Measurements from ENCODE around the gene CCDC142. TPM values are rescaled to one million over a fixed set of nuclear protein-coding genes. Genes with fewer than 3 reads are reported as not detected.

CCDC142 gene
- polyA plus RNA-seq, 1 donor (not counting 4 experiments of a cell fraction or from before 2014, with no cell fraction given), result 4.7 TPM

DNA sequence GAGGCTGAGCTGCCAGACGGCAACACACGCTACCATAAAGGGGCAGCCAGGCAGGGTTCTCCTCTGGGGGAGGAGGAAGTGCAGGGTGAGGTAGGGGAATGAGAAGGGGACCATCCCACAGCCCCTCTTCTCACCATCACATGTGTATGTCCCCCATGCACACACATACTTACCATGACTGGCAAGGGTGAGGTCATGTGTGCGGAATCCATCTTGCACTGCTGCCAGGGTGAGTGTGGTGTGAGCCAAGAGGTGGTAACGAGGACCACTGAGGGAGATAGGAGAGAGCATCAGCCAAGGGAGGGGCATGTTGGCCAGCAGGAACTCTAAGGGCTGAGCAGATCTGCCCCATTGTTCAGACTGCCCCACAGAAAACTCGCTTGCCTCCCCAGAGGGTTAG, 54.1 kb downstream of the CCDC142 start:
- Histone ChIP-seq H3K4me2 (ENCODE audit: control insufficient read depth, extremely low read depth, insufficient read depth, low read depth, low read length) (no peak overlapping the region), H3K79me2 (ENCODE audit: control insufficient read depth, insufficient read depth, low read length) (peaks cover 18% of the 10 kb centered on the region), H4K20me1 (ENCODE audit: control insufficient read depth, extremely low read depth, insufficient read depth, low read length) (no peaks in the 10 kb centered on the region), H3K27ac (ENCODE audit: control insufficient read depth, insufficient read depth, low read length) (no peak overlapping the region), H3K9me3 (ENCODE audit: control insufficient read depth, low read depth, low read length) (no peaks in the 10 kb centered on the region), H3K4me3 (ENCODE audit: control insufficient read depth in 2 of 3, extremely low read depth in 1 of 3, insufficient read depth in 2 of 3, low read depth in 1 of 3, low read length in 3 of 3) (no peak overlapping the region), H3K27me3 (ENCODE audit: control insufficient read depth, extremely low read depth, insufficient read depth, low read length) (no peaks in the 10 kb centered on the region), H2AFZ (ENCODE audit: control insufficient read depth, low read length) (no peak overlapping the region), H3K9ac (ENCODE audit: control insufficient read depth, extremely low read depth, insufficient read depth, low read length) (no peak overlapping the region), H3K9me1 (ENCODE audit: control insufficient read depth, extremely low read depth, insufficient read depth, low read length) (peaks cover 4% of the 10 kb centered on the region), H3K36me3 (ENCODE audit: control insufficient read depth in 2 of 2, extremely low read depth in 1 of 2, insufficient read depth in 2 of 2, low read length in 2 of 2) (peaks cover 49 to 80% of the 10 kb centered on the region in 2 experiments), H3K4me1 (ENCODE audit: control insufficient read depth, extremely low read depth, insufficient read depth, low read length) (peaks cover 63% of the 10 kb centered on the region)
- no peak for TF ChIP-seq CTCF (optimal IDR thresholded peaks at IDR 0.05 in 1 of 3, IDR thresholded peaks at IDR 0.05 in 1 of 3, conservative IDR thresholded peaks at IDR 0.05 in 1 of 3; ENCODE audit: extremely low read depth in 1 of 3, insufficient read depth in 2 of 3, low read length in 3 of 3)
- no peak for TF ChIP-seq EZH2 (IDR thresholded peaks at IDR 0.05; ENCODE audit: low read length)
- FAIRE-seq (no peak), DNase-seq (ENCODE audit: low read depth, low spot score) (no peak)
- dilution Hi-C loops (cut with MboI; ENCODE audit: extremely low pct_ligation_motif_present, low sequenced_read_pairs), result no loop called here

- no peak overlapping the region for H2AFZ ChIP-seq (ENCODE audit: control insufficient read depth, low read length)
- DNase-seq (ENCODE audit: low read depth, low spot score) (no peak), FAIRE-seq (peak; percentile 71)
- H3K9me1 ChIP-seq (ENCODE audit: control insufficient read depth, extremely low read depth, insufficient read depth, low read length), result peaks cover 4% of the 10 kb centered on the region
- no peaks in the 10 kb centered on the region for H3K27me3 ChIP-seq (ENCODE audit: control insufficient read depth, extremely low read depth, insufficient read depth, low read length)
- peaks cover 16% of the 10 kb centered on the region for H3K79me2 ChIP-seq (ENCODE audit: control insufficient read depth, insufficient read depth, low read length)
- H3K4me1 ChIP-seq (ENCODE audit: control insufficient read depth, extremely low read depth, insufficient read depth, low read length), result peaks cover 74% of the 10 kb centered on the region
- H3K36me3 ChIP-seq (ENCODE audit: control insufficient read depth in 2 of 2, extremely low read depth in 1 of 2, insufficient read depth in 2 of 2, low read length in 2 of 2), result peaks cover 47 to 77% of the 10 kb centered on the region in 2 experiments
- H3K9me3 ChIP-seq (ENCODE audit: control insufficient read depth, low read depth, low read length), result no peaks in the 10 kb centered on the region
- peak overlapping the region; percentile 96 for H3K27ac ChIP-seq (ENCODE audit: control insufficient read depth, insufficient read depth, low read length)
- H3K9ac ChIP-seq (ENCODE audit: control insufficient read depth, extremely low read depth, insufficient read depth, low read length), result no peak overlapping the region
- H4K20me1 ChIP-seq (ENCODE audit: control insufficient read depth, extremely low read depth, insufficient read depth, low read length), result no peaks in the 10 kb centered on the region
- H3K4me2 ChIP-seq (ENCODE audit: control insufficient read depth, extremely low read depth, insufficient read depth, low read depth, low read length), result no peak overlapping the region
- no peak for TF ChIP-seq EZH2 (IDR thresholded peaks at IDR 0.05; ENCODE audit: low read length)
- peak in 2 of 3 experiments; percentile 10 to 23 for TF ChIP-seq CTCF (optimal IDR thresholded peaks at IDR 0.05 in 1 of 3, IDR thresholded peaks at IDR 0.05 in 1 of 3, conservative IDR thresholded peaks at IDR 0.05 in 1 of 3; ENCODE audit: extremely low read depth in 1 of 3, insufficient read depth in 2 of 3, low read length in 3 of 3)
- dilution Hi-C loops (cut with MboI; ENCODE audit: extremely low pct_ligation_motif_present, low sequenced_read_pairs), result no loop called here
- no peak overlapping the region for H3K4me3 ChIP-seq (ENCODE audit: control insufficient read depth in 2 of 3, extremely low read depth in 1 of 3, insufficient read depth in 2 of 3, low read depth in 1 of 3, low read length in 3 of 3)
Measured at GRCh38 chr2:74427551-74427950, 55.2 kb downstream of the CCDC142 start.

All from keratinocyte (primary cell).